Gastrocnemius medialis (tissue), 4 donors: Measurements from ENCODE around the gene CSPG5. TPM values are rescaled to one million over a fixed set of nuclear protein-coding genes. Genes with fewer than 3 reads are reported as not detected.

Source experiments
- ATAC-seq, 2 donors: fragments of 150-250 bp; one replicate each; pipeline ENCODE4 v1.9.1; 2016
- DNase-seq, 2 donors: peaks; one replicate each; pipeline ENCODE4 v3.0.0-alpha.2; 2019
- H3K27ac ChIP-seq, 4 donors: fragments of 200-600 bp; sonication (generic); 1 replicate in 1 of 4; 2 replicates in 3 of 4; pipeline ENCODE4 v1.5.1; 2016 to 2018; ENCODE audit warnings: mild to moderate bottlenecking in 2 of 4, moderate library complexity in 1 of 4
- H3K27me3 ChIP-seq, 3 donors: fragments of 200-600 bp; sonication (generic) in 2 of 3; 1 replicate in 1 of 3; 2 replicates in 2 of 3; pipeline versions ENCODE4 v1.5.1 to v1.6.0; 2016 to 2019; ENCODE audit warnings: mild to moderate bottlenecking in 1 of 3, moderate library complexity in 1 of 3
- H3K36me3 ChIP-seq, 2 donors: fragments of 200-600 bp; sonication (generic) in 1 of 2; one replicate each; pipeline ENCODE4 v1.5.1; 2017 to 2018
- H3K4me1 ChIP-seq, 2 donors: fragments of 200-600 bp; sonication (generic) in 1 of 2; one replicate each; pipeline ENCODE4 v1.5.1; 2016 to 2017; ENCODE audit warnings: mild to moderate bottlenecking in 2 of 2
- H3K4me3 ChIP-seq, 4 donors: fragments of 200-600 bp; sonication (generic) in 3 of 4; 1 replicate in 1 of 4; 2 replicates in 3 of 4; pipeline ENCODE4 v1.5.1; 2016 to 2019; ENCODE audit warnings: mild to moderate bottlenecking in 2 of 4
- H3K9me3 ChIP-seq, 3 donors: fragments of 200-600 bp; sonication (generic) in 2 of 3; 1 replicate in 1 of 3; 2 replicates in 2 of 3; pipeline ENCODE4 v1.5.1; 2016 to 2019
- CTCF ChIP-seq, 5 experiments: fragments of 450-650 bp in 3 of 5; fragments of 200-600 bp in 2 of 5; sonication (generic) in 2 of 5; IDR thresholded peaks in 4 of 5; conservative IDR thresholded peaks in 1 of 5; 1 replicate in 4 of 5; 2 replicates in 1 of 5; pipeline ENCODE4 v1.5.1; 2016 to 2019; ENCODE audit warnings: antibody characterized with exemption in 5 of 5, mild to moderate bottlenecking in 3 of 5, moderate library complexity in 3 of 5
- POLR2A ChIP-seq, 2 donors: fragments of 450-650 bp; IDR thresholded peaks; one replicate each; pipeline ENCODE4 v1.6.1; 2017; ENCODE audit warnings: antibody characterized with exemption in 2 of 2, mild to moderate bottlenecking in 2 of 2, moderate library complexity in 2 of 2
- in situ Hi-C, 4 donors: fragments of 200-750 bp; cut with MboI; loops; one replicate each; pipeline versions ENCODE4 v1.15.0 to v1.8.0; 2017; ENCODE audit warnings: low sequenced_read_pairs in 4 of 4
- intact Hi-C: fragments of 100-400 bp; cut with DNase I; formaldehyde crosslinking; loops from one replicate; pipeline ENCODE4 v1.15.1; 2023; ENCODE audit warnings: low total_unique reads
- total RNA-seq, 4 donors: library from RNA; depleted of rRNA; stranded (reverse); fragments of >200 nt; gene quantifications; one replicate each; pipeline versions ENCODE4 v1.1.0 to v1.2.3, GENCODE V29; 2016

Gene CSPG5
- total RNA-seq, 4 donors from 2014 or later: 0.16 to 0.87 (median 0.29) TPM

GRCh38 chr3:47586746-47587145 lies 8.1 kb upstream of the CSPG5 start:
- Histone ChIP-seq H3K4me1 (peaks cover 0 to 3% of the 10 kb centered on the region in 2 donors), H3K27ac (no peak overlapping the region), H3K36me3 (peaks cover 0 to 42% of the 10 kb centered on the region in 2 donors), H3K4me3 (no peak overlapping the region), H3K27me3 (no peaks in the 10 kb centered on the region), H3K9me3 (no peaks in the 10 kb centered on the region)
- intact Hi-C loops: no loop called here
- no peak for DNase-seq
- no peak for ATAC-seq
- TF ChIP-seq POLR2A (IDR thresholded peaks at IDR 0.05) (no peak), CTCF (IDR thresholded peaks at IDR 0.05 in 4 of 5, conservative IDR thresholded peaks at IDR 0.05 in 1 of 5) (no peak)
- in situ Hi-C loops: no loop called here

- in situ Hi-C loops (no loop called here), intact Hi-C loops (no loop called here)
- H3K27me3 ChIP-seq: peaks cover 0 to 5% (median 0%) of the 10 kb centered on the region in 3 donors
- H3K27ac ChIP-seq: no peak overlapping the region
- ATAC-seq (peak in 1 of 2 donors; percentile 34), DNase-seq (no peak)
- peaks cover 0 to 25% of the 10 kb centered on the region in 2 donors for H3K36me3 ChIP-seq
- no peak overlapping the region for H3K4me3 ChIP-seq
- H3K4me1 ChIP-seq: peaks cover 0 to 8% of the 10 kb centered on the region in 2 donors
- TF ChIP-seq CTCF (IDR thresholded peaks at IDR 0.05 in 4 of 5, conservative IDR thresholded peaks at IDR 0.05 in 1 of 5) (no peak), POLR2A (IDR thresholded peaks at IDR 0.05) (no peak)
- H3K9me3 ChIP-seq: no peaks in the 10 kb centered on the region
These were observed 4.8 kb upstream of the CSPG5 start for GRCh38 chr3:47583320-47584075.

GRCh38 chr3:47581835-47582234 lies 3.2 kb upstream of the CSPG5 start:
- H3K27ac ChIP-seq: no peak overlapping the region
- H3K36me3 ChIP-seq: peaks cover 0 to 8% of the 10 kb centered on the region in 2 donors
- ATAC-seq (no peak), DNase-seq (no peak)
- no peak for TF ChIP-seq POLR2A (IDR thresholded peaks at IDR 0.05)
- TF ChIP-seq CTCF (IDR thresholded peaks at IDR 0.05 in 4 of 5, conservative IDR thresholded peaks at IDR 0.05 in 1 of 5): no peak
- H3K27me3 ChIP-seq: peaks cover 0 to 11% (median 0%) of the 10 kb centered on the region in 3 donors
- peaks cover 0 to 15% of the 10 kb centered on the region in 2 donors for H3K4me1 ChIP-seq
- no peak overlapping the region for H3K4me3 ChIP-seq
- no peaks in the 10 kb centered on the region for H3K9me3 ChIP-seq
- in situ Hi-C loops: no loop called here
- intact Hi-C loops: no loop called here

GRCh38 chr3:47581422-47581821 lies 2.8 kb upstream of the CSPG5 start:
- H3K4me1 ChIP-seq: peaks cover 0 to 15% of the 10 kb centered on the region in 2 donors
- H3K36me3 ChIP-seq: peaks cover 0 to 4% of the 10 kb centered on the region in 2 donors
- no peaks in the 10 kb centered on the region for H3K9me3 ChIP-seq
- TF ChIP-seq CTCF (IDR thresholded peaks at IDR 0.05 in 4 of 5, conservative IDR thresholded peaks at IDR 0.05 in 1 of 5) (no peak), POLR2A (IDR thresholded peaks at IDR 0.05) (no peak)
- peaks cover 0 to 11% (median 0%) of the 10 kb centered on the region in 3 donors for H3K27me3 ChIP-seq
- H3K27ac ChIP-seq: no peak overlapping the region
- ATAC-seq (no peak), DNase-seq (no peak)
- intact Hi-C loops (no loop called here), in situ Hi-C loops (no loop called here)
- no peak overlapping the region for H3K4me3 ChIP-seq
